NCI-H2171 (cell line): ENCODE measurements around the gene H19.

Experiments used
- DNase-seq: peaks from one replicate; lab custom pipeline; 2025; lab: John Stamatoyannopoulos, UW

The H19 gene

DNA sequence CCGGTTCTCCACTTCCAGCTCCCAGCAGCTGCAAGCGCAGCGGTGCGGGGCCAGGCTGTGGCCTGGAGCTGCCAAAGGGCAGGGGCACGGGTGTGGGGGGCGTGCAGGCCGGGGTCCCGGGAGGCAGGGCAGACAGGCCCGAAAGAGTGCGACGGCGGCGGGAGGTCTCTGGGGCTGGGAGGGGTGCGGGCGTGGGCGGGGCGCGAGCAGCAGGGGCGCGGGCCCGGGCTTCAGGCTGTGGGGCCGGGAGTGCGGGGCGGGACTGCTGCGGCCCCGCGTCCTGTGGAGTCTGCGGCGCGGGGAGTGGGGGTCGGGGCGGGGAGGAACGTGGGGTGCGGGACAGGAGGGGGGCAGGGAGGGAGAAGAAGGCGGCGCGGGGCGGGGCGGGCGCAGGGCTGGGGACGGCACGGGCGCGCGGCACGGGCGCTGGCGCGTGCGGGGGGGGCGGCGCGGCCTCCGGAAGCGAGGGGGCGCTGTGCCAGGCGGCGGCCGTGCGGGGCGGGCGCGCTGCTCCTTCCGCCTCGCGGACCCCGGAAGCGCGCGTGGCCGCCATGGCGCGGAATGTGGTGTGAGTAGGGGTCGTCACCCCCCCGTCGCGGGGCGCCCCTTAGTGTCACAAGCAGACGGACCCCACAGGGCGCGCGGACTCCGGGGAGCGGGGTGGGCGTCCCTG is 50.7 kb downstream of the H19 start, which contains the start of gene MRPL23:
TSS of gene MRPL23 (plus strand) at position 521 of the 673 bp plus-strand sequence. CDS start at position 552, 31 bp downstream.
- no peak for DNase-seq
